Liver (tissue), 3 donors: ENCODE measurements around the gene FEZ2.

Experiments used
- FOXA2 ChIP-seq: IDR thresholded peaks from 2 replicates; pipeline ENCODE4 v1.6.1; 2016; ENCODE audit warnings: antibody characterized with exemption
- JUND ChIP-seq, 2 donors: IDR thresholded peaks; 2 replicates each; pipeline ENCODE4 v1.6.1; 2016; ENCODE audit warnings: antibody characterized with exemption in 2 of 2
- RAD21 ChIP-seq, 2 donors: IDR thresholded peaks; 2 replicates each; pipeline ENCODE4 v1.6.1; 2016; ENCODE audit warnings: antibody characterized with exemption in 2 of 2, mild to moderate bottlenecking in 2 of 2
- RXRA ChIP-seq, 2 donors: IDR thresholded peaks; 2 replicates each; pipeline ENCODE4 v1.6.1; 2017 to 2018; ENCODE audit warnings: antibody characterized with exemption in 2 of 2, mild to moderate bottlenecking in 1 of 2
- YY1 ChIP-seq: IDR thresholded peaks from 2 replicates; pipeline ENCODE4 v1.6.1; 2016; ENCODE audit warnings: antibody characterized with exemption, mild to moderate bottlenecking
- TF ChIP-seq, protein P1 (sequence below): fragments of 150-350 bp; IDR thresholded peaks from 2 replicates; pipeline ENCODE4 v1.5.1; 2017; ENCODE audit warnings: improper control_type of control experiment, low read depth, low read length; ENCODE audit not compliant: missing input control
- TF ChIP-seq, protein P2 (sequence below): IDR thresholded peaks from 2 replicates; pipeline ENCODE4 v1.6.1; 2016; ENCODE audit warnings: antibody characterized with exemption
- donor health status: healthy.
- donor health status: healthy.

DNA sequence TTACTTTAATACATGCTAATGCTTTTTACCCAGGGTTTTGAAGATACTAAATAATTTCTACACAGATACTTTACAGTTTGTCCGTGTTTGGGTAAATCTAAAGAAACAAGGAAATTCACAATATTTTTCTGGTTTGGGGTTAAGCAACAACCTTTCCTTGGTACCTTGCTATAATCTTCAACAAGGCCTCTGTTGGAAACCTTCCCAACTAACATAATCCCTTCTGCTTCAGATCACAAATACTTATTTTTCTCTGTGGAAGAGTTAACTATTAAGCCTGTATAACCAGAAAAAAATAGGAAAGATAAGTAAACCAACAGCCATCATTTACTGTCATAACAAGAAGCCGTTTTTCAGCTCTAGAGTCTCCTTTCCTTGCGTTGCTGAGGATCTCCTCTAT is 15.0 kb downstream of the FEZ2 start:
- TF ChIP-seq, protein P1, sequence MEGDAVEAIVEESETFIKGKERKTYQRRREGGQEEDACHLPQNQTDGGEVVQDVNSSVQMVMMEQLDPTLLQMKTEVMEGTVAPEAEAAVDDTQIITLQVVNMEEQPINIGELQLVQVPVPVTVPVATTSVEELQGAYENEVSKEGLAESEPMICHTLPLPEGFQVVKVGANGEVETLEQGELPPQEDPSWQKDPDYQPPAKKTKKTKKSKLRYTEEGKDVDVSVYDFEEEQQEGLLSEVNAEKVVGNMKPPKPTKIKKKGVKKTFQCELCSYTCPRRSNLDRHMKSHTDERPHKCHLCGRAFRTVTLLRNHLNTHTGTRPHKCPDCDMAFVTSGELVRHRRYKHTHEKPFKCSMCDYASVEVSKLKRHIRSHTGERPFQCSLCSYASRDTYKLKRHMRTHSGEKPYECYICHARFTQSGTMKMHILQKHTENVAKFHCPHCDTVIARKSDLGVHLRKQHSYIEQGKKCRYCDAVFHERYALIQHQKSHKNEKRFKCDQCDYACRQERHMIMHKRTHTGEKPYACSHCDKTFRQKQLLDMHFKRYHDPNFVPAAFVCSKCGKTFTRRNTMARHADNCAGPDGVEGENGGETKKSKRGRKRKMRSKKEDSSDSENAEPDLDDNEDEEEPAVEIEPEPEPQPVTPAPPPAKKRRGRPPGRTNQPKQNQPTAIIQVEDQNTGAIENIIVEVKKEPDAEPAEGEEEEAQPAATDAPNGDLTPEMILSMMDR, result no peak
- TF ChIP-seq RAD21 (IDR thresholded peaks at IDR 0.05) (no peak), FOXA2 (no peak), YY1 (no peak), JUND (IDR thresholded peaks at IDR 0.05) (no peak), RXRA (IDR thresholded peaks at IDR 0.05) (no peak)
- TF ChIP-seq, protein P2, sequence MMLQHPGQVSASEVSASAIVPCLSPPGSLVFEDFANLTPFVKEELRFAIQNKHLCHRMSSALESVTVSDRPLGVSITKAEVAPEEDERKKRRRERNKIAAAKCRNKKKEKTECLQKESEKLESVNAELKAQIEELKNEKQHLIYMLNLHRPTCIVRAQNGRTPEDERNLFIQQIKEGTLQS, result no peak
